ENCODE data around the gene SUFU.

DNA sequence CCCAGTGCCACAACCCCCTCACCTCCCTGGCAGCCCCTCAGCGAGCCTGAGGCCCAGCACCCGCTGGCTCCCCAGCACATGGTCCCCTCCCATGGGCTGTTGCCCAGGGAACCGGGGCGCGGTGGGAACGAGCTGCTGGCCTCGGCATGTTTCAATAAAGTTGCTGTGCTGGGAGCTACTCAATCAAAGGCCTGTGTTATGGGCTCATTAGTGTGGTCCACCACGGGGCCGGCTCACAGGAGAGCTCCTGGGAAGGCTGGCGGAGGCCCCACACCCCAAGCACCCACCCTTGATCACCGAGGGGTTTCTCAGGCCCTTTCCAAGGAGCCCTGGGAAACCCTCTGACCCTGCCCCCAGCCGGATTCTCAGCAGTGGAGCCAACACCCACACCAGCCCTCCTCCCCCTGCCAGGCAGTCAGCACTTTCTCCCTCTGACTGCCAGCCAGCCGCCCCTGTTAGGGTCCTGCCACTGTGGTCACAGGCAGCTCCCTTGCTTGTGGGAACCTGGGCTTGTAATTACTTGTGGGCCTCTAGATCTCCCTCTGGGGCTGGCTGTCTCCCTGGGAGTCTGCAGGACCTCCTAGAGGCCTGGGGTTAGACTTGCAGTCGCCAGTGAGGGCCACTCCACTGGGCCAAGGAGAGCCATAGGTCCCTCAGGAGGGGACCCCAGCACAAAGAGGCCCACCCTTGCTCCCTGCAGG is 115.7 kb downstream of the SUFU start:
- TF ChIP-seq YY1 (IDR thresholded peaks at IDR 0.05; ENCODE audit: insufficient read depth, insufficient read length) = no peak
- no peak for TF ChIP-seq SUZ12 (IDR thresholded peaks at IDR 0.05; ENCODE audit: extremely low read depth, insufficient read depth, insufficient read length)
- no peak for TF ChIP-seq ZNF274 (IDR thresholded peaks at IDR 0.05; ENCODE audit: low read depth, low read length)
